GM18907 (cell line): ENCODE results near the gene STAT1.

Experiments
- ATAC-seq: cut with Tn5 transposase; IDR thresholded peaks from one replicate; pipeline ENCODE4 v1.9.1; 2021; ENCODE audit warnings: mild to moderate bottlenecking, moderate library complexity; ENCODE audit not compliant: unreplicated experiment

Gene STAT1

DNA sequence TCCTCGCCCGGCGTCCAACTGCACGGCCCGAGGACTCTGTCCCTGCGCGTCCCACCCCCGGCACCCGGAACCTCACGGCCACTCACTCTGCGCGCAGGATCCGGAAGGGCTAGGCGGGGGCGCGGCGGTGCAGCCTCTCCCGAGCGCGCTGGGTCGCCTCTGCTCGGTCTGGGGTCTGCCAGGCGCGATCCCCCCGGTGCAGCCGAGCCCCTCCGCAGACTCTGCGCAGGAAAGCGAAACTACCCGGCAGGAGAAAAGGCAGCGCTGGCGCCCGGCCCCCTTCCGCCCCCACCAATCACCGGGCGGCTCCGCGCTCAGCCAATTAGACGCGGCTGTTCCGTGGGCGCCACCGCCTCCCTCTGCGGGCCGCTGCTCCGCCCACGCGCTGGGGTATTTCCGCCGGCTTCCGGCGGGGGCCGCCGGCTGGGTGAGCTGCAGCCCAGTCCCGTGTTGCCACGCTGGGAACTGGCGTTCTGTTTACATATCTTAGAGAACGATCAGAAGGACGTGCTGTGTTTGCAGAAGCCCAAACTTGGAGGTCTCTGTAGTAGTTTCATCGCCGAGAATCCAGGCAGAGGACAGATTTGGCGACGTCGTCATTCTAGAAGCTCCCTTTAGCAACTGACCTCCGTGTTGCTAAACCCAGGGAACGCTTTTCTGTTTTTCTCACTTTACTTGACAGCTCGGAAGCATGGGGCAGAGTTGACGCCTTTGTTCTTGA is at the start of gene STAT1:
TSS of gene STAT1 (minus strand) at position 240 of the 721 bp plus-strand sequence. CDS start 4,168 bp downstream, outside the sequence.
- peak; percentile 82 for ATAC-seq

DNA sequence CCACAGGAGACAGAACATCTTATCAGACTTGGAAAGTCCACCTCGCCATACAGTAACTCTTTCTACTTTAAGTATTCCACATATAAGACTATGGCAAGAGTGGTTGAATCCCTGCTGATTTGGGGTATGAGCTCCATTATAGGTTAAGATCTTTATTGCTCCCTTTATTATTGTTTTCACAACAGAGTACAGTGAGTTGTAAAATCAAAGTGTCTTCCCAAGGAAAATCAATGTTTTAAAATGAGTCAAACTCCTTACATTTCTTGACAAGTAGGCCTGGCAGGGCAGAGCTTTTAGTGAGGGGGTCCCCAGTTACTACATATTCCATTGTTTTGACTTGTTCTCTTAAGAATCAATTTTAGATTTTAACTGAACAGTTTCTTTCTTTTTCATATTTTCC is 49.6 kb upstream of the STAT1 start:
- no peak for ATAC-seq

DNA sequence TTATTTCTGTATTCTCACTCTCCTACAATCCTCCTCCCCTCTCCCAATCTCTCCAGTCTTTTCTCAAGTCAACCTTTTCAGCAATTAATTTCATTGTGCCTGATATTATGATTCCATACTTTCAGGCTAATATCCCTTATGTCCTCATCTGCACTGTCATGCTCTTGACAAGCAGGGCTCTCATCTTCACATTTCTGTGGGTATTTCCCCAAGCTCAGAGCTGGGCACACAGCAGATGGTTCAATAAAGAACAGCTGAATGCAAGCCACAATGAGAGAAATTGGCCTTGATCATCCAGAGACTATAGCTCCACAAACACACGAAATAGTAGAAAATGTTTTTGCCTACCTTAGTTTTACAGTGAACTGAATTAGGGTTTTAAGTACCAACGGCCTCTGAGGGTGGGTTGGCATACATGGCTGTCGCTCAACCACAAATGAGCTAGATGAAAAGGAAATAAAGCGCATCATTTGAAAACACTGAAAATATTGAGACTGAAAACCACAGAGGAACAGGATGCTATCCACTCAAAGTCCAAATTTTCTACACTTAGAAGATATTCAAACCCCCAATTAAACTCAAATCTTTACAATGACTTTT is 47.5 kb upstream of the STAT1 start:
- ATAC-seq, result no peak

DNA sequence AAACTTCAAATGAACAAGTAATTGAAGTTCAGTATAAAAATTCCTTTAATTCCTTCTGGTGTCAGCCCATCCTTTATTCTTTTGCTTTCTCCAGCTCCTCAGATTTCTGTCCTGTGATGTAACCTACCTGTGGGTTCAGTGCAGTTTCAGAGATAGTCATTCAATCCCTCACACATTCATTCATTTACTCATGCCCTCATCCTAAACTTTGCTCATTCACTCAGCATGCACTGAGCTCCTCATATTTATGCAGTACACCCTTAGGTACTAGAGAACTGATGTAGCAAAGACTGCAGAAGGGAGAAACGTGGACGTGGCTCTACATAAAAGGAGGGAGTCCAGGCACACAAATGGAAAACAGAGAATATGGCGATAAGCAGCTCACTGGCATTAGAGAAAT is 45.3 kb upstream of the STAT1 start:
- ATAC-seq, result no peak

DNA sequence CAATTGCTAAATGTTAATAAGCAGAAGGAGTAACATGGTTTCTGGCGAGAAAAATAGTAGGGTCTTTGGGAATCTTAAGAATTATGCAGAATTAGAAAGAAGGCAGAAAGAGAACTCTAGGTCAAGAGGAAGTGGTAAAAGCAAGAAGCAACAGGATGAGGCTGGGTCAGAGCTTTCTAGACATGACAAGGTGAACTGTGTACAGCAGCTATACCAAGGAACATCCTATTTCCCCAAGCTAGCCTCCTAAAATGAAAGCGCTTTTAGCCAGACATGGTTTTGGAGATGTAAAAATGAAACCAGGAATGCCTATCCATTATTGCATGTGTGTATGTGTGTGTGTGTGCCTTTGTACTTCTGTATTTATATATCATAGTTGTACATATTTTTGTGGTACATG is 42.3 kb upstream of the STAT1 start:
- ATAC-seq, result no peak

DNA sequence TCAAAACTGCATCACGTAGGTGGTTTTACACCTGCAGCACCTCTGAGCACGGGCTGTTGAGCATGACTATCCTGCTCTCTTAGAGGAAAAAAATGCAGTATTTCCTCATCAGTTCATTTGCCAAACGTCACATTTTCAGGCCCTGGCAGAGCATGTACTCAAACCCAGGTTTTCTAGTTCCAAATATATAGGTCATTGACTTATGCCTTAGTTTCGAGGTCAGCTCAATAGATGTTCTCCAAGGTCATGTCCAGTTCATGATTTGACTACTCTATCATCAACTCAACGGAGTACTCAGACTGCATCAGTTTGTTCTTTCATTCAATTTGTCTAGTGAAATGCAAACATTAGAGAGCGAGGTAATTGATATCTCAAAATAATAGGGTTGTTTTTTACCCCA is 39.3 kb upstream of the STAT1 start:
- no peak for ATAC-seq

DNA sequence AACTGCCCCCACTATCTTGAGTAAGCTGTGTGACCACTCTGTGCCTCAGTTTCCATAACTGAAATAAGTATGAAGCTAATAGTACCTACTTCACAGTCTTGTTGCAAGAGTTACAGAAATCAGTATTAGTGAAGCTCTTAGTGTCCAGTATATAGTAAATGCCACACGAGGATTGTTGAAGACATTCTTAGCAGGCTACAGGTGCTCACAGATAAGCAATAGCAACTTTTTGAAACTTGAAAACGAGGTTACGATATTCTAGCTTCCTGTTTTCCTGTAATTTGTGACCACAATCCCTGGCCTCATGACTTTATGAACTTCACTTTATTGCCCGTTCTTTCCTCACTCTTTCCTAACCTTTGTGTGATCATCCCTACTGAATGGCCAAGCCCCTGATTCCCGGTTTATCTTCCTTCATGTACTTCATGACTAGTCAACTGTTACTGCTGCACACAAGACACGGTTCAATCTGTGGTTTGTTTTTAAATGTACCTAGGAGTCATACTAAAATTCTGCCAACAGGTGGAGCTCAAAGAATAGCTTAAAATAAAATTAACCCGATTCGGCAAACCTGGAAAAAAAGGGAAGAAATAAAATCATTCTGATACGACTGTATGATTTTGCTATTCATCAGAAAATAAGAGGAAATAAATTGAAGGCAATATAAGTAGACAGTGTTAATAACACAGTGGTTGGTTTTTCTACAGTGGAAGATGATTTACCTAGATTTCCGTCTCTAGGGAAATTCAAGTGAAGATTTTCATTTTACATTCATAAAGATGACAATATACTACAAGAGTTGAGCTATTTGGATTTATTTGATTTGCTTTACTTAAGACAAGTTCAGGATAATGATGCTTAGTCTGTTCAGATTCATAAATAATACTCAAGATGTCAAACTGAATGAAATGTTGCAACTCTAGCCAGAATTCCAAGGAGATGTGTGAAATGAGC is 38.1 kb upstream of the STAT1 start:
- ATAC-seq, result no peak

DNA sequence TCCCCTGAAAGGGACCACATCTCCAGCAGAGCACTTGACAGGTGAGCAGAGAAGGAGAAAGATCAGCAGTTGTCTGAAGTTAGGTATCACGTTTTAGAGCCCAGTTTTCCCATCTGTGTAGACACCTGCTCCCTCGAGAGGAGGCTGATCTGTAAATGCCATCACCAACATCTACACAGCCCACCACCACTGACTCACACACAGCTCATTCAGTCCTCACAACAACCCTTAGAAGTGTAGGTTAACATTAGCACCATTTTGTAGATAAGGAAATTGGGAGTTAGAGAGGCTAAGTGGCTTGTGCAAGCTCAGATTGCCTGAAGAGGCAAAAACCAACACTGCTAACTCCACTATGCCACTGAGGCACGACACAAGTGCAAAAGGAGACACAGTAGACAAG is 37.2 kb upstream of the STAT1 start:
- no peak for ATAC-seq

DNA sequence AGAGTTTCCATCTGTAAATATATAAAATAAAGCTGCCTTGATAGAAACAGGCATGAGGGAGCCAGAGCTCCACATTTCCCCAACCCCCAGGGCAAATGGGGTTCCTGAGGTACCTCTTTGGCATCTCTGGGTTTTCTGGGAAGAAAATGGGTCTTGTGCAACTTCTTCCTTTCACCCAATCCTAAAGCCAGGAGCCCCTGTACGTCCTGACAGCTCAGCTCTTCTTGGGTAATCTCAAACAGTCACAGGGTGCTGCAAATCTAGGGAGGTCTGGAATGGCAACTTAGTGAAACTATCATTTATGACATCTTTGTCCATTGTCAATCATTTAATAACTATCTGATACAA is 36.6 kb upstream of the STAT1 start:
- no peak for ATAC-seq

DNA sequence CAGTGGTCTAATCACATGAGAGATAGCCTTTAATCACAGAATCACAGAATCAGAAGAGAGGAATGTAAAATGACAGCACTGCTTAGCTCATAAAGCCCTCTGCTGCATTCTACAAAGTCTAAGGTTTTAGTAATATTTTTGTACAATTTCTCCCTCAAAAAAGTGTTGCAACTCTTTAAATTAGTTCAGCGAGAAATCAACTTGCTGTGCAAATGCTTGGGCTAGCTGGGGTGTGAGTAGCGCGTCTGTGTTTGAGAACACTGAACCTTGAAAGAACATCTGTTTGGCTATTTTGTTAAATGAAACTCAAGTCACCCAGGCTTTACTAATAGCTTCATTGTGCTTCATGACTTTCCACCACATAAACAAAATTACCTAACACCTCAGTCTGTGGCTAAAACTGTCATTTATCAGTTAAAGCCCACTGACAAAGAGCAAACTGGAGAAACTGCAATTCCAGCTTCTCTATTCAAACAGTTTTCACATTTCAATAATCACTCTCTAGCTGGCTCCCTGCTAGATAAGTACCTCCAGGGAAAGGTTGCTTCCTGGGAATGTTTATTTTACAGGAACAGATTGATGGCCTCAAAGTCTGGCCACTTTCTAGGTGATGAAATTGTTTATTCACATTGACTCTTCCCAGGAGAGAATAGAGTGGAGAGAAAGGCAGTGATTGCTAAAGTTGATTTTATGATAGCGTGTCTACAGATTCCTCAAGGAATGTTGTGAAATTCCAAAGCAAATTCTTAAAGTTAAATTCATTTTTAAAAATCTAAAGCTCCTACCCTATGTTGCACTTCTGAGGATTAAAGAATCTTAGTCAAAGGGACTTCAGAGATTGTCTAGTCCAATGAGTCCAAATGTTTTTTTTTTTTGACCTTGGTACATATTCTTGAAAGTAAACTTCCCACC is 36.0 kb upstream of the STAT1 start:
- ATAC-seq, result peak; percentile 92

DNA sequence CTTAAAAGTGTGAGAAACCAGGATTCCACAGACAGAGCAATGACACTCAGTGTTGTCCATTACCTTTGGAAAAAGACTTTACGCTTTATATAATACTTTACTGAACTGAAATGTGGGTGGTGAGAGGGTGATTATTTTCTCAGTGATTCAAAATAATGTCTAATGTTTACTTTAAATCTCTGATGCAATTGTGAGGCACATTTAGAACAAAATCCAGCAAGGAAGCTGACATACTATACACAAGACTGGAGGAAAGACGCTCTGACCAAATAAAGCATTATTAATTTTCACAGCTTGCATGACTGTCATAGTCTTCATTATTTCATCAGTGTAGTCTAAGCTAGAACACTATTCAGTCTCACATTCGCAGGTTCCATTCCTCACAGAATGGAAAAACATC is 34.1 kb upstream of the STAT1 start:
- ATAC-seq, result no peak

DNA sequence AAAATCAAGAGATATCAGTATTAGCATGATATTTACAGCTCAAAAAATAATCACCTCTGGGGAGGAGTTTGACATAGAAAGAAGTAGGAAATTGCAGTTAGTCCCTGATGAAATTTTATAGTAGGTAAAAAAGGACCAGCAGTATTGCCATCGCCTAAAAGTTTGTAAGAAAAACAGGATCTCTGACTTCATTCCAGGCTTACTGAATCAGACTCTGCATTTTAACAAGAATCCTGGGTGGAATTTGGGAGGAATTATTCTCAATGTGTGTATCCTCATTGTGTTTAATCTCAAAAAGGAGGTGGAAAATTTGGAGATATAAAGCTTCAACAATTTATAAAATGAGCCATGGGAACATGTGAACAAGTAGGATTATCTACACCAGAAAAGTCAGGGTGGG is 31.2 kb upstream of the STAT1 start:
- ATAC-seq, result no peak

DNA sequence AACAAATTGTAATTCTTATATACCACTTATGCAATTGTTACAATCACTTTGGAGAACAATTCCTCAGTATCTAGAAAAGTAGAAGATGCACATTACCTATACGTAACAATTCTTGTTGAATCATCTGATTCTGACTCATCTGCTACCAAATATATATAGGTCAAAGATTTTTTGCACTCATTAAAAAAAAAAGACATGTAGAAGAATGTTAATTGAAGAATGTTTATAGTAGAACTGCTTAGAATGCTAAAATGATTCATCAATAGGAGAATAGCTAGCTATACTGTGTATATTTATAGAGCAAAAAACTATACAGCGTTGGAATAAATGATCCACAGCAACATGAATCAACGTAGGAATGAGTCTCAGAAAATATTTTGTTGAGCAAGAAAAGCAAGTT is 29.5 kb upstream of the STAT1 start:
- no peak for ATAC-seq

DNA sequence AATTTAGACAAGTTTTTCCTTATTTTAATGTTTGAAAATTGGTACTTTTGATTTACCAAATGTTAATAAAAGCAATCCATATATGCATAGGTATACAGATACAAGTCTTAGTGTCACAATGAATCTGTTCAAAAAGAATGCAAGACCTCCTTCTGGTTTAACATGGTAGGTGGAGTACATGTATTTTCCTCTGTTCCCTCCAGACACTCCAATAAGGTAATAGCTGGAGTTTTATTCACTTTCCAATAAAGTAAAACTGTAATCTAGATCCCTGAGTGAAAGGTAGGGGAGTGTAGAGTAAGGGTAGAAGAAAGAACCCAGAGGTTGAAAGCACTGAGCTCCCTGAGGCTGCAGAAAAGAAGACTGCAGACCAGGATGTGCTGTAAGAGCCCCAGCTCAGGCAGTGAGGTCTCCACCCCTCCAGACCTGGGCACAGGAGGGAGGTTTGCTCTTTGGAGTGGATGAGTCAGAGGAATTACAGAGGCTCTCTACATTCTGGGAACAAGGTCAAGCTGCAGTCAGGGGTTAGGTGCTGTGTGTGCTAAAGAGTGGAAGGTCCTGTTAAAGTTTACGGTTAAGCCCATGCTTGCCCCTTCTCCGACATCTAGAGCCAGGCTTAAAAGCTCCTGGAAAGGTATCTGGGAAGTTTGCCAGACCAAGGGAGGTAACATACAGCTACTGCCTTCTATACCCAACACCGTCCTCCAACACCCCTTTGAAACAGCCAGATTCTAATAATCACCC is 27.6 kb upstream of the STAT1 start:
- no peak for ATAC-seq

DNA sequence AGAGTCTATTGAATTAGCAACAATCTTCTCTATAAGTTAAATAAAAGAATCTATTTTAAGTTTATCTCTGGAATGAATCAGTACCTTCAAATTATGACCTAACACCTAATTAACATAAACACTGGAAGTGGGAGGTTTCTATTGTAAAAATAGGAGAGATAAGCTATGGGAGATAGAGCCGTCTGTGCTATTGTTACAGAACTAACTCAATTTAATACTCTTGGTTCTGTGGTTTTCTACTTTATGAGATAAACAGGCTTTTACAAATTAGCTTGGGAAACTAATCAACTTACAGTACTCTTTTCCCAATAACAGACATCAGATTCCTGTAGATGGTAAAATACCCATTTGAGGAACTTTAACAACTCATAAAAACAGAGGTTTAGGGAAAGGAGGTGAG is 25.6 kb upstream of the STAT1 start:
- ATAC-seq, result no peak

DNA sequence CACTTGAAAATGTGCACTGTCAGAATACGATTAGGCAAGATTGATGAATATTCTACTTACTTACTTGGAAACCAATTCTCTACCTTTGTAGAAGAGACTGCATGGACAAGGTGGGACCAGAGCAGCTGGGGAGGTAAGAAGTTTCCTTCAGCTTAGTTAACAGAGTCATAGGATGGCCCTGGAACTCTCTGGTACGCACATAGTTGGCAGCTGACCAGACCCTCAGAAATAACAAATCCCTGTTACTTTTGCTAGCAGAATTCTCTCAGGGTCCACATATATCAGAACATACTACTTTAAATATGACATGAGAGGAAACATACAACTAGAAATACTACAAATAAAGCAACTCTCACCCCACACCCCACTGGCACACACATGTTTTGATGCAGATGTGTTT is 24.8 kb upstream of the STAT1 start:
- ATAC-seq, result no peak

DNA sequence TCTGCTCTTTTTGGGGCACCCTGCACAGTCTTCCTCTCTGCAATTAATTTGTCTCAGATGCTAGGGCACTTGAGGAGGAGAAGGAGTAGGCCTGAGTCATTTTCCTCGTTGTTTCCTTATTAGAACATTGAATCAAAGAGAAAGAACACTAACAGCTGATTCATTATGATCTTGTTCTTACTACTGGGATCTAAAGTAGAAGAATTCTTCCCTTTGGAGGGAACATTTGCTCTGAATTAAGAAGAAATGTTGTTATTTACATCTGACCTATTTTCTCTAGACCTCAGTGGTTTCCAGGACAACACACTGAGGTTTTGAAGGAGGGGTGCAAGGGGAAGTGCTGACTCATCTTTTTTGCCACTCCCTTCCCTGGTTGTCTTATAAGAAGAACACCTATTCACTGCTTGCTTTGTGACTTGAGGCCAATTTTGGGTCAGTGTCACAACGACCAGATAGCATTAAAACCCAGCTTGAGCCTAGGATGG is 24.3 kb upstream of the STAT1 start:
- no peak for ATAC-seq

DNA sequence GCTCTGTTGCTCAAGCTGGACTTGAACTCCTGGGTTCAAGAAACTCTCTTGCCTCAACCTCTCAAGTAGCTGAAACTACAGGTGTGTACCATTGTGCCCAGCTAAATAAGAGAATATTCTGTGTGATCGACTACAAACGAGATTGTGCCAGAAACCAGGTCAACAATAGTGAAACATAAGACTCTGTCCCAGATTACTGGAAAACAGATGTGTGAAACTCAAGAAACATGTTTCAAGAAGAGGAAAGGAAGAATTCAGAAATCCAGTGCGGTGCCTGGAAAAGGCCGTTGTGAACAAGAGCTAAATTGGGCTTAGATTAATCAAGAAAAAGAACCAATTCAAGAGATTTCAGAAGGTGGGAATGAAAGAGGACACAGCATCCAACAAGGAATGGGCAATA is 23.4 kb upstream of the STAT1 start:
- ATAC-seq, result no peak

DNA sequence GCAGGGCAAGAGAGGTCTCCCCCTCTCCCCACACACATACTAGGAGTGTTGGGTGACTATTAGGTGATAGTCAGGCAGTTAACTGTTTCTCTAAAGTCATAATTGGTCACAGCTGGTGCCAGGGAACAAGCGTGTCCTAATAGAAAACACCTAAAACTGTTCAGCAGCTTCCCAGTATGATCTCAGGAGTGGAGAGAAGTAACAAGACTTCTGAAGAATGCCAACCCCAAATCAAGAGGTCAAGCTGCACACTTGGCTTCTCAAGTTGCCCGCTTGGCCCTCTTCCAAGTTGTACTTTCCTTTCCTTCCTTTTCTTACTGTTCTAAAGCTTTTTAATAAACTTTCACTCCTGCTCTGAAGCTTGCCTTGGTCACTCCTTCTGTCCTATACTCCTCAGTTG is 22.4 kb upstream of the STAT1 start:
- no peak for ATAC-seq
